ENCODE data around the gene KIF2C.

GRCh38 chr1:44707112-44707881 is 32.3 kb upstream of the KIF2C start:
- TF ChIP-seq POLR2A (IDR thresholded peaks at IDR 0.05; ENCODE audit: low read depth, low read length) (no peak), POLR2AphosphoS5 (IDR thresholded peaks at IDR 0.05; ENCODE audit: low read depth, low read length) (no peak), TAF1 (IDR thresholded peaks at IDR 0.05; ENCODE audit: low read depth, low read length) (no peak)
